GM23248 (cell line): Measurements from ENCODE around the gene TEAD1. TPM values are rescaled to one million over a fixed set of nuclear protein-coding genes. Genes with fewer than 3 reads are reported as not detected.

Experiments
- DNase-seq: peaks from one replicate; pipeline ENCODE4 v3.0.0-alpha.2; 2015
- H2AFZ ChIP-seq: fragments of 200-600 bp; sonication (generic); 2 replicates; pipeline ENCODE4 v1.6.1; 2016; ENCODE audit warnings: antibody characterized with exemption
- H3F3A ChIP-seq: fragments of 200-600 bp; sonication (generic); 2 replicates; pipeline ENCODE4 v1.6.1; 2016; ENCODE audit warnings: mild to moderate bottlenecking, antibody characterized with exemption, mixed run types; ENCODE audit not compliant: insufficient read depth
- H3K27ac ChIP-seq: fragments of 200-600 bp; sonication (generic); 2 replicates; pipeline ENCODE4 v1.5.1; 2016; ENCODE audit warnings: mild to moderate bottlenecking
- H3K27me3 ChIP-seq: fragments of 200-600 bp; sonication (generic); replicated peaks from 2 replicates; pipeline ENCODE4 v1.6.1; 2016; ENCODE audit warnings: mild to moderate bottlenecking; ENCODE audit not compliant: insufficient read depth
- H3K36me3 ChIP-seq: fragments of 200-600 bp; sonication (generic); 2 replicates; pipeline ENCODE4 v1.6.1; 2016; ENCODE audit warnings: low read depth, mild to moderate bottlenecking
- H3K4me1 ChIP-seq: fragments of 200-600 bp; sonication (generic); 2 replicates; pipeline ENCODE4 v1.6.1; 2016; ENCODE audit warnings: mild to moderate bottlenecking; ENCODE audit not compliant: insufficient read depth
- H3K4me2 ChIP-seq: fragments of 200-600 bp; sonication (generic); one replicate; pipeline ENCODE4 v1.6.1; 2016; ENCODE audit warnings: mild to moderate bottlenecking; ENCODE audit not compliant: unreplicated experiment
- H3K4me3 ChIP-seq: fragments of 200-600 bp; sonication (generic); 2 replicates; pipeline ENCODE4 v1.5.1; 2016; ENCODE audit warnings: mild to moderate bottlenecking
- H3K79me2 ChIP-seq: fragments of 200-600 bp; sonication (generic); 2 replicates; pipeline ENCODE4 v1.6.1; 2016; ENCODE audit warnings: mild to moderate bottlenecking; ENCODE audit not compliant: insufficient read depth
- H3K9ac ChIP-seq: fragments of 200-600 bp; sonication (generic); 2 replicates; pipeline ENCODE4 v1.6.1; 2016; ENCODE audit warnings: mild to moderate bottlenecking
- H3K9me2 ChIP-seq: fragments of 200-600 bp; sonication (generic); 2 replicates; pipeline ENCODE4 v1.6.1; 2016; ENCODE audit warnings: mixed run types, mild to moderate bottlenecking, moderate library complexity; ENCODE audit not compliant: insufficient read depth
- H3K9me3 ChIP-seq: fragments of 200-600 bp; sonication (generic); one replicate; pipeline ENCODE4 v1.6.1; 2017; ENCODE audit warnings: low read depth
- H4K20me1 ChIP-seq: fragments of 200-600 bp; sonication (generic); 2 replicates; pipeline ENCODE4 v1.6.0; 2016; ENCODE audit not compliant: insufficient read depth
- EZH2 ChIP-seq: fragments of 200-600 bp; sonication (generic); IDR thresholded peaks from 2 replicates; pipeline ENCODE4 v1.6.1; 2018; ENCODE audit warnings: antibody characterized with exemption, mild to moderate bottlenecking; ENCODE audit not compliant: insufficient read depth, poor library complexity, severe bottlenecking
- EZH2phosphoT487 ChIP-seq: fragments of 200-600 bp; sonication (generic); IDR thresholded peaks from 2 replicates; pipeline ENCODE4 v1.6.1; 2018; ENCODE audit warnings: antibody characterized with exemption, moderate library complexity, mild to moderate bottlenecking, low read depth; ENCODE audit not compliant: insufficient read depth
- WGBS, 2 experiments: methylation state at CpG; one replicate each; pipeline ENCODE4 v1.1.6; 2015 to 2017; ENCODE audit warnings: low lambda C conversion rate in 2 of 2, low coverage in 1 of 2; ENCODE audit errors: missing lambda C conversion rate in 2 of 2; 5-methylcytosine and 5-hydroxymethylcytosine counted together
- in situ Hi-C: fragments of 300-500 bp; cut with MboI; formaldehyde crosslinking; loops from 2 replicates; pipeline ENCODE4 v1.15.0; 2020
- polyA plus RNA-seq: library from polyadenylated mRNA; unstranded; fragments of >200 nt; fragmentation: Nextera tagmentation; extraction: Ambion mirVana; gene quantifications from 2 replicates; pipeline ENCODE4 v1.2.1, GENCODE V29; 2016
- total RNA-seq: library from RNA; depleted of rRNA; stranded (reverse); fragments of >200 nt; shearing (Covaris generic); gene quantifications from 2 replicates; pipeline ENCODE4 v1.2.3, GENCODE V29; 2014

TEAD1 gene
- total and polyA plus RNA-seq, 2 experiments from 2014 or later = 52.3 to 144 TPM

GRCh38 chr11:12784445-12784844, 110.2 kb downstream of the TEAD1 start:
- H3K27ac ChIP-seq = no peak overlapping the region
- TF ChIP-seq EZH2phosphoT487 (no peak), EZH2 (no peak)
- peaks cover 32% of the 10 kb centered on the region for H3K4me1 ChIP-seq
- H3K36me3 ChIP-seq = peaks cover 16% of the 10 kb centered on the region
- H3K9ac ChIP-seq = no peak overlapping the region
- in situ Hi-C loops = no loop called here
- peaks cover 100% of the 10 kb centered on the region for H3K79me2 ChIP-seq
- H3K4me2 ChIP-seq = no peak overlapping the region
- peaks cover 12% of the 10 kb centered on the region; the same call in 1 of the 2 replicates for H4K20me1 ChIP-seq
- H3K9me3 ChIP-seq = no peaks in the 10 kb centered on the region
- peaks cover 44% of the 10 kb centered on the region for H3F3A ChIP-seq
- H3K27me3 ChIP-seq = no peaks in the 10 kb centered on the region
- no peak overlapping the region for H3K4me3 ChIP-seq
- peak; percentile 39 for DNase-seq
- WGBS, 2 experiments = 16 to 23% methylated on average over 3 of the region's 3 CpGs
- no peaks in the 10 kb centered on the region for H3K9me2 ChIP-seq
- H2AFZ ChIP-seq = no peak overlapping the region

GRCh38 chr11:12784987-12785386, 110.8 kb downstream of the TEAD1 start:
- H3K4me3 ChIP-seq = no peak overlapping the region
- peaks cover 32% of the 10 kb centered on the region for H3K4me1 ChIP-seq
- H3K4me2 ChIP-seq = no peak overlapping the region
- peaks cover 100% of the 10 kb centered on the region for H3K79me2 ChIP-seq
- H3K9ac ChIP-seq = no peak overlapping the region
- H3K27ac ChIP-seq = no peak overlapping the region
- no peak for DNase-seq
- H3K9me3 ChIP-seq = no peaks in the 10 kb centered on the region
- no peaks in the 10 kb centered on the region for H3K27me3 ChIP-seq
- peaks cover 12% of the 10 kb centered on the region; the same call in 1 of the 2 replicates for H4K20me1 ChIP-seq
- peaks cover 16% of the 10 kb centered on the region for H3K36me3 ChIP-seq
- WGBS, 2 experiments = 70 to 91% methylated on average over 5 of the region's 5 CpGs
- no peak overlapping the region for H2AFZ ChIP-seq
- peaks cover 44% of the 10 kb centered on the region for H3F3A ChIP-seq
- H3K9me2 ChIP-seq = no peaks in the 10 kb centered on the region
- in situ Hi-C loops = no loop called here
- TF ChIP-seq EZH2phosphoT487 = no peak
- no peak for TF ChIP-seq EZH2

- WGBS, 2 experiments = 94 to 97% methylated on average over 5 of the region's 5 CpGs
Measured at GRCh38 chr11:12785901-12786300, 111.7 kb downstream of the TEAD1 start.

GRCh38 chr11:12786450-12786849, 112.2 kb downstream of the TEAD1 start:
- H3K4me1 ChIP-seq = peaks cover 32% of the 10 kb centered on the region
- H2AFZ ChIP-seq = no peak overlapping the region
- H3K9me3 ChIP-seq = no peaks in the 10 kb centered on the region
- H3K27ac ChIP-seq = no peak overlapping the region
- H3K4me2 ChIP-seq = no peak overlapping the region
- peaks cover 45% of the 10 kb centered on the region for H3F3A ChIP-seq
- no peak for DNase-seq
- no peak overlapping the region for H3K4me3 ChIP-seq
- peaks cover 100% of the 10 kb centered on the region for H3K79me2 ChIP-seq
- H3K27me3 ChIP-seq = no peaks in the 10 kb centered on the region
- H4K20me1 ChIP-seq = peaks cover 12% of the 10 kb centered on the region; the same call in 1 of the 2 replicates
- no peak for TF ChIP-seq EZH2phosphoT487
- TF ChIP-seq EZH2 = no peak
- 95 to 97% methylated on average over 4 of the region's 4 CpGs for WGBS, 2 experiments
- no peaks in the 10 kb centered on the region for H3K9me2 ChIP-seq
- 0 out of 2 replicates have a peak, but pooled peaks cover 2% of the 10 kb centered on the region for H3K36me3 ChIP-seq
- H3K9ac ChIP-seq = no peak overlapping the region
- in situ Hi-C loops = no loop called here

More at GRCh38 chr11:12785901-12786300, 111.7 kb downstream of the TEAD1 start:
- in situ Hi-C loops = no loop called here
- Histone ChIP-seq H4K20me1 (peaks cover 12% of the 10 kb centered on the region; the same call in 1 of the 2 replicates), H3K9ac (no peak overlapping the region), H3K4me2 (no peak overlapping the region), H3K27me3 (no peaks in the 10 kb centered on the region), H3K9me2 (no peaks in the 10 kb centered on the region), H3K79me2 (peaks cover 100% of the 10 kb centered on the region), H3K36me3 (peaks cover 7% of the 10 kb centered on the region), H2AFZ (no peak overlapping the region), H3F3A (peaks cover 47% of the 10 kb centered on the region), H3K4me3 (no peak overlapping the region), H3K27ac (no peak overlapping the region), H3K4me1 (peaks cover 32% of the 10 kb centered on the region), H3K9me3 (no peaks in the 10 kb centered on the region)
- no peak for TF ChIP-seq EZH2
- no peak for TF ChIP-seq EZH2phosphoT487
- no peak for DNase-seq

GRCh38 chr11:12786891-12787290, 112.7 kb downstream of the TEAD1 start:
- WGBS, 2 experiments = 97 to 99% methylated on average over 5 of the region's 5 CpGs
- no peak overlapping the region for H3K27ac ChIP-seq
- no peak overlapping the region for H3K4me2 ChIP-seq

More at GRCh38 chr11:12786891-12787290, 112.7 kb downstream of the TEAD1 start:
- Histone ChIP-seq H3K27me3 (no peaks in the 10 kb centered on the region), H3K79me2 (peaks cover 100% of the 10 kb centered on the region), H3K4me3 (no peak overlapping the region), H4K20me1 (peaks cover 12% of the 10 kb centered on the region; the same call in 1 of the 2 replicates), H3F3A (peaks cover 42% of the 10 kb centered on the region), H2AFZ (no peak overlapping the region), H3K4me1 (peaks cover 34% of the 10 kb centered on the region), H3K9me3 (no peaks in the 10 kb centered on the region), H3K9me2 (no peaks in the 10 kb centered on the region), H3K9ac (no peak overlapping the region), H3K36me3 (no peaks in the 10 kb centered on the region)
- DNase-seq = no peak
- in situ Hi-C loops = no loop called here
- TF ChIP-seq EZH2 = no peak
- no peak for TF ChIP-seq EZH2phosphoT487
